HG03521 (cell line): ENCODE measurements around the gene TFB1M.
A peak's percentile ranks its signal among the peaks of the same experiment; 100 is the strongest.
"Not testable (repeated sequence)": the region's sequence is repeated elsewhere in the genome, so short reads cannot be mapped to it uniquely, and the experiment has no call there.

Experiments used
- ATAC-seq: cut with Tn5 transposase; IDR thresholded peaks from one replicate; pipeline ENCODE4 v1.9.1; 2021; ENCODE audit warnings: mild to moderate bottlenecking, moderate library complexity; ENCODE audit not compliant: unreplicated experiment

Gene TFB1M

GRCh38 chr6:155314092-155314772 lies at the start of gene TFB1M:
Gene TFB1M (minus strand): TSS chr6:155314484. CDS start chr6:155314428, 56 bp downstream.
- peak; percentile 95 for ATAC-seq

- ATAC-seq: not testable (repeated sequence)
Measured at GRCh38 chr6:155364021-155364420, 49.7 kb upstream of the TFB1M start.

GRCh38 chr6:155362968-155363632 lies 48.8 kb upstream of the TFB1M start:
- not testable (repeated sequence) for ATAC-seq

- no peak for ATAC-seq
Measured at GRCh38 chr6:155354167-155354566, 39.9 kb upstream of the TFB1M start.

- no peak for ATAC-seq
Measured at GRCh38 chr6:155352811-155353210, 38.5 kb upstream of the TFB1M start.

GRCh38 chr6:155352130-155352420 lies 37.8 kb upstream of the TFB1M start:
- ATAC-seq: no peak

- peak; percentile 95 for ATAC-seq
Measured at GRCh38 chr6:155351273-155352129, 37.2 kb upstream of the TFB1M start.

GRCh38 chr6:155349956-155350355 lies 35.7 kb upstream of the TFB1M start:
- no peak for ATAC-seq

GRCh38 chr6:155349129-155349528 lies 34.8 kb upstream of the TFB1M start:
- ATAC-seq: no peak

- no peak for ATAC-seq
Measured at GRCh38 chr6:155347800-155348199, 33.5 kb upstream of the TFB1M start.

- no peak for ATAC-seq
Measured at GRCh38 chr6:155346957-155347356, 32.7 kb upstream of the TFB1M start.

- no peak for ATAC-seq
Measured at GRCh38 chr6:155344341-155345006, 30.2 kb upstream of the TFB1M start.

- peak; percentile 69 for ATAC-seq
Measured at GRCh38 chr6:155341130-155341828, 27.0 kb upstream of the TFB1M start.

- ATAC-seq: peak; percentile 34
Measured at GRCh38 chr6:155340464-155341129, 26.3 kb upstream of the TFB1M start.

- not testable (repeated sequence) for ATAC-seq
Measured at GRCh38 chr6:155339929-155340328, 25.6 kb upstream of the TFB1M start.

- not testable (repeated sequence) for ATAC-seq
Measured at GRCh38 chr6:155338237-155338636, 24.0 kb upstream of the TFB1M start.

GRCh38 chr6:155335265-155335664 lies 21.0 kb upstream of the TFB1M start:
- no peak for ATAC-seq

GRCh38 chr6:155334073-155334472 lies 19.8 kb upstream of the TFB1M start:
- ATAC-seq: not testable (repeated sequence)

- no peak for ATAC-seq
Measured at GRCh38 chr6:155333414-155333813, 19.1 kb upstream of the TFB1M start.

GRCh38 chr6:155330922-155331321 lies 16.6 kb upstream of the TFB1M start:
- no peak for ATAC-seq
